ENCODE results near the gene TMEM184B.

Gene TMEM184B

DNA sequence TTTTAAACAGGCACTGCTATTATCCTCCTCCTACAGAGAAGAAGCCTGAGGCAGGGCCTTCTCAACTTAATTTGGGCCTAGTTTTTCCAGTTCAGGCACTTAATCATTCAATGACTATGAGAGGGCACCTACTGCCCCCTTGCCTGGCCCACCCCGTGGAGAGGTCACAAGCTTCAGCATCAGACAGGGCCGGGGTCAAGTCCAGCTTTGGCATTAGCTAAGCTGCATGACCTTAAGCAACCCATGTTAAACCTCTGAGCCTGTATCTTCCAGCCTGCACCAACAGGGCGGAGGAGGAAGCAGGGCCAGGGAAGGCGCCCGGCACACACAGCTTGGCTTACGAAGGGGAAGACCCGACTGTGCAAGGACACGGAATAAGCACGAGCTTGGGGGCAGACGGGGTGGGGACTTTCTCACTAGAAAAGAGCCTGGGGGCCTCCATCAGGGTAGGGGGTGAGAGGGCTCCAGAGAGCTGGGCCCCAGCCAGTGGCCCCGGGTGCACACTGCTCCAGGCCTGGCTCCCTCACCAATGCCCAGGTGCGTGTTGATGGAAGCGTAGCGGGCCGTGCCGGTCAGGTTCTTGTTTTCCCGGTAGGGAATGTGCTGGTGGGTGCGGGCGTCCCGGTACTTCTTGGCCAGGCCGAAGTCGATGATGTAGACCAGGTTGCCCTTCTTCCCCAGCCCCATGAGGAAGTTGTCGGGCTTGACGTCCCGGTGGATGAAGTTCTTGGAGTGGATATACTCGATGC lies 27.6 kb upstream of the TMEM184B start:
- Mint-ChIP-seq H3K36me3 (ENCODE audit: insufficient read depth) (peaks cover 72% of the 10 kb centered on the region), H3K4me3 (no peak overlapping the region), H3K27me3 (no peaks in the 10 kb centered on the region), H3K4me1 (ENCODE audit: low read depth in 2 of 2) (peaks cover 10 to 11% of the 10 kb centered on the region in 2 donors), H3K27ac (no peak overlapping the region), H3K9me3 (no peaks in the 10 kb centered on the region)
- ATAC-seq (replicated peaks) (no peak), DNase-seq (no peak)

DNA sequence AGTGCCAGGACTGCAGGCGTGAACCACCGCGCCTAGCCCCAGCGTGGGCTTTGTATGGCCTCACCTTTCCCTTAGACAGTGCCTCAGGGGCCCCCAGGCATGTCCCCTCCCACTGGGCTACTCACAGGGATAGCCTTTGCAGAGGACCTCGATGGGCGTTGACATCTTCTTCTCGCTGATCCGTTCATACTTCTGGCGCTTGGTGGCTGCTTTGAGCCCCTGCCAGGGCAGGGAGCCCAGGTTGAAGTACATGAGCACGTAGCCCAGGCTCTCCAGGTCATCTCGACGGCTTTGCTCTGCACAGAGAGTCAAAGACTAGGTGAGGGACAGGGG lies 26.9 kb upstream of the TMEM184B start:
- Mint-ChIP-seq H3K9me3 (no peaks in the 10 kb centered on the region), H3K4me3 (no peak overlapping the region), H3K27me3 (no peaks in the 10 kb centered on the region), H3K36me3 (ENCODE audit: insufficient read depth) (peaks cover 77% of the 10 kb centered on the region), H3K4me1 (ENCODE audit: low read depth in 2 of 2) (peaks cover 9% of the 10 kb centered on the region in 2 donors), H3K27ac (peak overlapping the region in 1 of 2 donors; percentile 35)
- ATAC-seq (replicated peaks) (no peak), DNase-seq (no peak)

DNA sequence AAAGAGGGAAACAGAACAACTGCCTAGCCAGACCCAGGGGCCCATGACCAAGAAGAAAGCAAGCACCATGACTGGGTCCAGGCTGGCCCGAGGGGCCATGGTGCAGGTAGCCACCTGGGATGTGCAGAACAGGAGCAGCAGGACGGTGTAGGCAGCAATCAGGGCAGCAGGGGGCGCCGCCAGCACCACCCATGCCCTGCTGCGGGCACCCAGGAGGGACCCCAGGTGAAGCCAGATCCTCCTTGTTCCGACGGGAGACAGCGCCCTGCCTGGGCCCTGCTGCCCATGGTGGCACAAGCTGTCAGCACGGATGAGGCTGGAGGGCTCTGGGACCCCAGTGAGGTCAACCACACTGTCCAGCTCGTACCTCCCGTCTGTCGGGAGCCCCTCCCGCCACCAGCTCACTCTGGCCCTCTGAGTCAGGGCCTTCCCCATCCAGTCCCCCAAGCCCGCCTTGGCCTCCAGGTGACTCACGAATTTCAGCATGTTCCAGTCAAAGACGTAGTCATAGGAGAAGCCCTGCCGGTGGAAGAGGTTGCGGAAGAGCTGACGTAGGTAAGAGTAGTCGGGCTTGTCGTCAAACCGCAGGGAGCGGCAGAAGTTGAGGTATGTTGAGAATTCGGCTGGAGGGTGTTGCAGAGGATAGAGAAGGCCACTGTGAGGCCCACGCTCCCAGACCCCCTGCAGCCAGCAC lies 25.6 kb upstream of the TMEM184B start:
- Mint-ChIP-seq H3K36me3 (ENCODE audit: insufficient read depth) (peaks cover 83% of the 10 kb centered on the region), H3K9me3 (no peaks in the 10 kb centered on the region), H3K27me3 (no peaks in the 10 kb centered on the region), H3K4me1 (ENCODE audit: low read depth in 2 of 2) (peaks cover 0 to 1% of the 10 kb centered on the region in 2 donors), H3K4me3 (no peak overlapping the region), H3K27ac (peak overlapping the region in 1 of 2 donors; percentile 55)
- peak; percentile 34 to 39 (median 37) for DNase-seq
- peak; percentile 80 for ATAC-seq (replicated peaks)

DNA sequence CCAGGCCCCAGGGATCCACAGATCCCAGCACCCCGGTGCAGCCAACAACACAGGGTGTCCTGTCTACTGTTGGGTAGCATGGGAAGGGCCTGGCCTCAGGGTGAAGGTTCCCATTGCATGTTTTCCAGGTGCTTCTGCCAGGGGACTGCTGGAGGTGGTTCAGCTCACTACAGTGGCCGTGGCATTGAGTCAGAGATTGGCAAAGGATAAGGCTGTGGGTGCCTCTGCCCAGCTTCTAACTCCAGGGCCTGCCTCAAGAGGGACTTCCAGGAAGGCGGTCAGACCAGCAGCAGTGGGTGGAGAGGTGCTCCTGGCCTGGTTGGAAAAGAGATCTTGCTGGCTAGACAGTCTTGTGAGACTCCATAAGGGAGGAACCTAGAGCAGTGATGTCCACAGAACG lies 23.6 kb upstream of the TMEM184B start:
- Mint-ChIP-seq H3K36me3 (ENCODE audit: insufficient read depth) (peaks cover 81% of the 10 kb centered on the region), H3K4me1 (ENCODE audit: low read depth in 2 of 2) (peaks cover 0 to 1% of the 10 kb centered on the region in 2 donors), H3K27me3 (no peaks in the 10 kb centered on the region), H3K4me3 (no peak overlapping the region), H3K27ac (no peak overlapping the region), H3K9me3 (no peaks in the 10 kb centered on the region)
- no peak for ATAC-seq (replicated peaks)
- DNase-seq: no peak

DNA sequence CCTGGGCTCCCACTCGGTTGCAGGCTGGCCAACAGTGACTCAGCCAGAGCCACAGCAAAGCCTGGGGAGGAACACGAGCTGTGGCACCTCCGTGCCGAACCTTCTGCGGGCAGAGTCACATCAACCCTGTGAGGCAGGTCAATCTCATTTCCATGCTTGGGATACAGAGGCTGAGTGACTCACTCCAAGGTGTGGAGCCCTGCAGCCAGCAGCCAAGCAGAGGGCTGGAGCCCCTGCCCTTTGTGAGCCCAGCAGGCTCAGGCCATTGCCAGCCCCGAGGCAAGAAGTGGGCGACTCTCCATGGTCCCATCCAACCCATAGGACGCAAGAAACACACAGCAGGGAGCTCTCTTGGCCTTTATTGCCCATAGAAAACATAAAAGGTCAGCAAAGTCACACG lies 23.1 kb upstream of the TMEM184B start:
- Mint-ChIP-seq H3K27ac (peak overlapping the region in 1 of 2 donors; percentile 84), H3K27me3 (no peaks in the 10 kb centered on the region)

DNA sequence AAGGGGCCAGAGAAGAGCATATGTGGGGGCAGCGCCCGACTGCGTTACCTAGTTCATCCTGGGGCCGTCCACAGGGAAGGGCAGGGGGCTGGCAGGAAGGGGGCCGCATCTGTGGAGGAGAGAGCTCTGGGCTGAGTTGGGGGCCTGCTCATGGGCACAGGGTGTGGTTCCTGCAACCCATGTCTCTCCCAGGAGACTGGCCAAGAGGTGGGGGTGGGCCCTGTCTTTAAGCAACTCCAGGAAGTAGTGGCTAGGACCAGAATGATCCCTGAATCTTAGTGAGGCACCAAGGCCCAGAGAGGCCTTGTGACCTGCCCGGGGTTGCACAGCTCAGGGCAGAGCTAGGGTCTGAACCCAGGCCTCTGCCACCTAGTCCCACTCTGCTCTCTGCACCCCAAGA lies 22.5 kb upstream of the TMEM184B start:
- Mint-ChIP-seq H3K36me3 (ENCODE audit: insufficient read depth) (peaks cover 78% of the 10 kb centered on the region), H3K9me3 (no peaks in the 10 kb centered on the region), H3K4me3 (no peak overlapping the region), H3K27me3 (no peaks in the 10 kb centered on the region), H3K4me1 (ENCODE audit: low read depth in 2 of 2) (peaks cover 0 to 1% of the 10 kb centered on the region in 2 donors), H3K27ac (peak overlapping the region; percentile 68 to 84)
- no peak for ATAC-seq (replicated peaks)
- DNase-seq: no peak

More for the DNA sequence above, 23.1 kb upstream of the TMEM184B start:
- H3K4me1 Mint-ChIP-seq (ENCODE audit: low read depth in 2 of 2): peaks cover 0 to 1% of the 10 kb centered on the region in 2 donors
- peaks cover 81% of the 10 kb centered on the region for H3K36me3 Mint-ChIP-seq (ENCODE audit: insufficient read depth)
- no peaks in the 10 kb centered on the region for H3K9me3 Mint-ChIP-seq
- no peak for DNase-seq
- ATAC-seq (replicated peaks): no peak
- H3K4me3 Mint-ChIP-seq: no peak overlapping the region

DNA sequence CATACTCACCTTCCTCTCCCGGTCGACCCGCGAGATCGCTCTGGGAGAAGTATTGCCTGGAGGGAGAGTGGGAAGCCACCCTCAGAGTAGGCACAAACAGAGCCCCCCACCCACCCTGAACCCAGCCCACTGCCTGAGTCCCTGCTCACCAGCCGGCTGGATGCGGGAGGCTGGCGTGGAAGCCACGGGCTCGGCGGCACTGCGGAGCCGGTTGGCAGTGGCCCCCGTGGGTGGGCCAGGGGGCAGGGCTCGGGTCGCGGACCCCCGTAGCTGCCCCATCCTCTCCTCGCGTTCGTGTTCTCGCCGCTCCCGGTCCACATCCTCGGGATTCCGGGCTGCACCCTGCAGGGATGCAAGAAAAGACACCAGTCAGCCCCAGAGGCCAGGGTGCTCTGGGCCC lies 21.4 kb upstream of the TMEM184B start:
- ATAC-seq (replicated peaks): no peak
- Mint-ChIP-seq H3K4me1 (ENCODE audit: low read depth in 2 of 2) (no peaks in the 10 kb centered on the region), H3K4me3 (no peak overlapping the region), H3K27ac (peak overlapping the region; percentile 68 to 84), H3K9me3 (no peaks in the 10 kb centered on the region), H3K36me3 (ENCODE audit: insufficient read depth) (peaks cover 78% of the 10 kb centered on the region), H3K27me3 (no peaks in the 10 kb centered on the region)
- DNase-seq: no peak

DNA sequence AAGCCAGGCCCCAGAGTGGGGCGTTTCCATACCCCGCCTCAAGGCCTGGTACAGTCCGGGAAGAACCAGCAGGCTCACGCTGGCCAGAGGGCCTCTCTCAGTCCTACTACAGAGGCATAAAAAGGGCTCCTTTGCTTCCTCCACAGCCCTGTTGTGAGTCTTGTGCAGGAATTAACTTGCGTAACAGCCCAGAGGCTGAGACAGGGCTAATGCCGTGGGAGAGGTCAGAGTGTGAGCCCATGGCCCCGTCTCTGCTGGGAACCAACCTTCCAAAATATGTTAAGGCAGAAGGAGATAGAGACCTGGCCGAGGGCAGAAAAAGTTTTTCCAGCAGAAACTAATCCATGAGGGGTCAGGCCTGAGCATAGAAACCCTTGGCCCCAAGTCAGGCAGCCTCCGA lies 19.9 kb upstream of the TMEM184B start:
- DNase-seq: no peak
- no peak overlapping the region for H3K4me3 Mint-ChIP-seq
- no peaks in the 10 kb centered on the region for H3K27me3 Mint-ChIP-seq
- no peaks in the 10 kb centered on the region for H3K4me1 Mint-ChIP-seq (ENCODE audit: low read depth in 2 of 2)
- no peak for ATAC-seq (replicated peaks)
- no peaks in the 10 kb centered on the region for H3K9me3 Mint-ChIP-seq
- peaks cover 70% of the 10 kb centered on the region for H3K36me3 Mint-ChIP-seq (ENCODE audit: insufficient read depth)
- H3K27ac Mint-ChIP-seq: peak overlapping the region; percentile 49 to 86

DNA sequence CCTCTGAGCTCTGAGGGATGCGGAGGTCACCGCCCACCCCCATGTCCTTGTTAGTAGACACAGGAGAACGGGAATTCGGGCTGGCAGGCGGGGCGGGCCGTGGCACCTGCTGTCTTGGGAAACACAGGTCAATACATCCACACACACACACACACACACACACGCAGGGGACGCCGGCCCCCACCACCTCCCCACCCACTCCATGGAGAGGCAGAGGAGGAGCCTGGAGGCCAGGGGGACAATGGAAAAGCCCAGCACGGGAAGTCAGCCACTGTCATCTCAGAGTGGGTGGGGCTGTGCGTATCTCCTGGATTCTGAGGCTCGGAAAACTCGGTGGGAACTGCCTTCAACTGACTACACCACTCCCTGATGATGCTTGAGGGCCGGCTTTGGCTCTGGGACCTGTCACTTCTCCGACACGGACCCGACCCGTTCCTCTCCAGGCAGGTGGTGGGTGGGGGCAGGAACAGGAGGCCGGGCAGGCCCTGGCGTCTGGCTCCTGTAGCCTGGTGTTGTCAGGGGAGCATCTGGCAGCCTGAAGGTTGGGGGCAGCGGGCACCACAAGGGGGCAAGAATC lies 18.5 kb upstream of the TMEM184B start:
- Mint-ChIP-seq H3K36me3 (ENCODE audit: insufficient read depth) (peaks cover 59% of the 10 kb centered on the region), H3K27ac (peak overlapping the region; percentile 22 to 79), H3K4me1 (ENCODE audit: low read depth in 2 of 2) (no peaks in the 10 kb centered on the region), H3K27me3 (no peaks in the 10 kb centered on the region), H3K4me3 (no peak overlapping the region), H3K9me3 (no peaks in the 10 kb centered on the region)
- ATAC-seq (replicated peaks) (no peak), DNase-seq (no peak)

DNA sequence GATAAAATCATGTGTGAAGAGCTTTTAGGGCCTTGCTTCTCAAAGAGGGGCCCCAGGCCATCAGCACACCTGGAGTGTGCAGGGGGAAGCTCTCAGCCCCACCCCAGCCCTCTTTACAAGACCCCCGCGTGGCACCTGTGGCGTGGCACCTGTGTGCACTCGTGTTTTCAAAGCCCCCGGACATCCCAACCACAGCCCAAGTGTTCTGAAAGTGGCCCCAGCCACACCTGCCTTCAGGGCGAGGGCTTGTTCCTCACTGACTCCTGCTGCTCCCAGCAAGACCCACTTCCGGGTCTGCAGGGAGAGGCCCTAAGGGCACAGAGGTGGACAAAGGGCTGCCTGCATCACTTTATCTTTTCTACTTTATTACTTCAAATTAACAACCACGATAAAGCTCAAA lies 17.5 kb upstream of the TMEM184B start:
- ATAC-seq (replicated peaks): no peak
- Mint-ChIP-seq H3K27ac (peak overlapping the region in 1 of 2 donors; percentile 79), H3K4me3 (no peak overlapping the region)

DNA sequence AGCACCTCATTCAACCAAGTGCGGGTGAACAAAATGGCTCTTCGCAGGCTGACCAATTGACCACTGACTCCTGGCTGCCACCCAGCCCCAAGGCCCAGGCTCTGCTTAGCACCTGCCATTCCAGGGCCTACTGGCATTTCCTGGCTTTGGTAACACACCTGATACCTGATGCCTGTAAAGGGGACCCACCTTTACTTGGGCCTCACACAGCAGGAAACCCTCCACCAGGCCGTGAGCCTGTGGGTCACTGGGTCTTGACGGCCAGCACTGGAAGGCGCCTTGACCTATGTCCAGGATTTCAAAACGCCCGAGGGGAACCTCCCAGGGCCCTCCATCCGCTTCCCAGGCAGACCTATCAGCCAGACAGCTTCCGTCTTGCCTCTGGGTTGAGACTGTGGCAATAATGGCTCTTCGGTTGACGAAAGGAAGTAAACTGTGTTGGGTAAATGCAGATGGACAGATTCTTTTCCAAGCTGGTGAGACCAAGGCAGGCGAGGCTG lies 16.8 kb upstream of the TMEM184B start:
- H3K36me3 Mint-ChIP-seq (ENCODE audit: insufficient read depth): peaks cover 45% of the 10 kb centered on the region
- ATAC-seq (replicated peaks) (no peak), DNase-seq (no peak)
- no peak overlapping the region for H3K4me3 Mint-ChIP-seq
- H3K27ac Mint-ChIP-seq: peak overlapping the region in 1 of 2 donors; percentile 79
- no peaks in the 10 kb centered on the region for H3K27me3 Mint-ChIP-seq
- H3K4me1 Mint-ChIP-seq (ENCODE audit: low read depth in 2 of 2): no peaks in the 10 kb centered on the region
- no peaks in the 10 kb centered on the region for H3K9me3 Mint-ChIP-seq

More for the DNA sequence above, 17.5 kb upstream of the TMEM184B start:
- Mint-ChIP-seq H3K4me1 (ENCODE audit: low read depth in 2 of 2) (no peaks in the 10 kb centered on the region), H3K36me3 (ENCODE audit: insufficient read depth) (peaks cover 51% of the 10 kb centered on the region), H3K9me3 (no peaks in the 10 kb centered on the region), H3K27me3 (no peaks in the 10 kb centered on the region)
- no peak for DNase-seq

DNA sequence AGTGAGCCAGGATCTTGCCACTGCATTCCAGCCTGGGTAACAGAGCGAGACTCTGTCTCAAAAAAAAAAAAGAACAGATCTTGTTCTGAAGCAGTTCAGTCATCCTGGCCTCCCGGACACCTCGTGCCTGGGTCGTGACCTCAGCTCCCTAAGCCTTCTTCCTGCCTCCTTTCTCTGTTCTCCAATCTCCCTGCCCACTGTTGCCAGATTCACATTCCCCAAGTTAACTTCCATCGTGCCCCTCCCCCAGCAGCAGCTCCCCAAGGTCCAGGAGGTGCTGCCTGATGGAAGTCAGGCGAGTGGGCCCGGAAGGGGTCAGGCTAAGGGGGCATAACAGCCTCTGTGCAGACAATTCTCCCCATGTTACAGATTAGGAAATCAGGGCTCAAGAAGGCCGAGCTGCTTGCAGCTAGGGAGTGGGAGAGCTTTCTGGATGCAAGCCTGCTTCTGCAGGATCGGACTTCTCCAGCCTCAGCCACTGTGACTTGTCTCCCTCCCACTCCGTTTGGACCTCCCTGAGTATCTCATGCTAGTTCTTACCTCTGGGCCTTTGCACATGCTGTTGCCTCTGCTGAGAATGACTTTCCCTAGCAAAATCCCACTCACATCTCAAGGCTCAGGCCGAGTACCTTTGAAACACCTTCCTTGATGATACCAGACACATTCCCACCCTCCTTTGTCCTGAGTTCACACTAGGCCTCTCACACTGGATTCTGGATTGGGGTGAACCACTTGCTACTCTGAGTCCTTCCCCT lies 14.3 kb upstream of the TMEM184B start:
- ATAC-seq (replicated peaks): no peak
- no peak for DNase-seq
- H3K9me3 Mint-ChIP-seq: no peaks in the 10 kb centered on the region
- no peaks in the 10 kb centered on the region for H3K4me1 Mint-ChIP-seq (ENCODE audit: low read depth in 2 of 2)
- H3K27me3 Mint-ChIP-seq: no peaks in the 10 kb centered on the region
- H3K27ac Mint-ChIP-seq: peak overlapping the region in 1 of 2 donors; percentile 44
- H3K36me3 Mint-ChIP-seq (ENCODE audit: insufficient read depth): peaks cover 32% of the 10 kb centered on the region
- no peak overlapping the region for H3K4me3 Mint-ChIP-seq

DNA sequence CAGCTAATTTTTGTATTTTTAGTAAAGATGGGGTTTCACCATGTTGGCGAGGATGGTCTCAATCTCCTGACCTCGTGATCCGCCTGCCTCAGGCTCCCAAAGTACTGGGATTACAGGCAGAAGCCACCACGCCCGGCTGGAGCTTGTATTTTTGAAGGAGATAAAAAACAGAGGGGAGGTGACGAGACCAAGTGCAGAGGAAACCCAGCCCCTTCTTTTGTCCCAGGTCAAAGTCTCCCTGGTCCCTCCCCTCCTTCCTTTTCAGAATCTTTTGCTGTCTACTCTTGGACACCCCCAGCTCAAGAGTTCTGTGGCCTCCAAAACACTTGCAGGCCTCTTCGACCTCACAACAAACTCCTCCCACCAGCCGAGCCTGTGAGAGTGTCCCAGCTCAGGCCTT lies 12.2 kb upstream of the TMEM184B start:
- H3K27ac Mint-ChIP-seq: peak overlapping the region in 1 of 2 donors; percentile 49
- H3K9me3 Mint-ChIP-seq: no peaks in the 10 kb centered on the region
- H3K4me3 Mint-ChIP-seq: no peak overlapping the region
- no peak for DNase-seq
- ATAC-seq (replicated peaks): no peak
- no peaks in the 10 kb centered on the region for H3K4me1 Mint-ChIP-seq (ENCODE audit: low read depth in 2 of 2)
- peaks cover 17% of the 10 kb centered on the region for H3K36me3 Mint-ChIP-seq (ENCODE audit: insufficient read depth)
- no peaks in the 10 kb centered on the region for H3K27me3 Mint-ChIP-seq
